PC-3 (cell line): Measurements from ENCODE around the gene ANKRD60. TPM values are rescaled to one million over a fixed set of nuclear protein-coding genes. Genes with fewer than 3 reads are reported as not detected.

Source experiments
- ATAC-seq: fragments of 200-7000 bp; cut with Tn5 transposase; 2 replicates; pipeline ENCODE4 v1.9.1; 2020; ENCODE audit warnings: mild to moderate bottlenecking, moderate library complexity
- BruUV-seq: library from RNA; stranded (reverse); fragments of 400-500 nt; replicated peaks from 2 replicates; lab custom pipeline; 2021; lab: Mats Ljungman, UMichigan
- CTCF ChIA-PET: fragments of 300-600 bp; sonication (Branson Sonifier 250); formaldehyde crosslinking; loops from one replicate; lab custom pipeline; 2022; ENCODE audit warnings: antibody characterized with exemption; lab: Charles Lee
- POLR2A ChIA-PET: fragments of 300-600 bp; sonication (Branson Sonifier 250); formaldehyde crosslinking; loops from one replicate; lab custom pipeline; 2022; ENCODE audit warnings: antibody characterized with exemption; ENCODE audit not compliant: unreplicated experiment; lab: Charles Lee
- DNase-seq: peaks from one replicate; pipeline ENCODE4 v3.0.0-alpha.2; 2015
- H2AFZ ChIP-seq: fragments of 300-600 bp; sonication (generic); 2 replicates; pipeline ENCODE4 v1.6.0; 2016; ENCODE audit warnings: antibody characterized with exemption, low read length
- H3F3A ChIP-seq: fragments of 300-600 bp; sonication (generic); one replicate; pipeline ENCODE4 v1.6.0; 2017; ENCODE audit warnings: antibody characterized with exemption, low read length, control low read depth, mild to moderate bottlenecking; ENCODE audit not compliant: unreplicated experiment
- H3K27ac ChIP-seq: fragments of 300-600 bp; sonication (generic); 2 replicates; pipeline ENCODE4 v1.5.1; 2016; ENCODE audit warnings: mild to moderate bottlenecking, low read length
- H3K27me3 ChIP-seq: fragments of 300-600 bp; sonication (generic); 2 replicates; pipeline ENCODE4 v1.6.1; 2016; ENCODE audit warnings: low read length, mixed read lengths
- H3K36me3 ChIP-seq: fragments of 300-600 bp; sonication (generic); 2 replicates; pipeline ENCODE4 v1.6.1; 2016; ENCODE audit warnings: low read depth, mixed run types, low read length, mixed read lengths
- H3K4me1 ChIP-seq: fragments of 300-600 bp; sonication (generic); 2 replicates; pipeline ENCODE4 v1.5.1; 2016; ENCODE audit warnings: low read length; ENCODE audit not compliant: insufficient read depth
- H3K4me2 ChIP-seq: fragments of 300-600 bp; sonication (generic); 2 replicates; pipeline ENCODE4 v1.6.0; 2016; ENCODE audit warnings: low read length
- H3K4me3 ChIP-seq: fragments of 300-600 bp; sonication (generic); 2 replicates; pipeline ENCODE4 v1.5.1; 2016; ENCODE audit warnings: mild to moderate bottlenecking, low read length, mixed read lengths
- H3K79me2 ChIP-seq: fragments of 300-600 bp; sonication (generic); 2 replicates; pipeline ENCODE4 v1.6.1; 2017; ENCODE audit warnings: low read length, mixed read lengths
- H3K9ac ChIP-seq: fragments of 300-600 bp; sonication (generic); 2 replicates; pipeline ENCODE4 v1.6.0; 2016; ENCODE audit warnings: mild to moderate bottlenecking, low read length
- H3K9me2 ChIP-seq: fragments of 300-600 bp; sonication (generic); replicated peaks from 2 replicates; pipeline ENCODE4 v1.6.1; 2016; ENCODE audit warnings: mixed run types, low read length, mixed read lengths
- H3K9me3 ChIP-seq: fragments of 300-600 bp; sonication (generic); 2 replicates; pipeline ENCODE4 v1.6.1; 2016; ENCODE audit warnings: low read length, mixed read lengths
- H4K20me1 ChIP-seq: fragments of 300-600 bp; sonication (generic); 2 replicates; pipeline ENCODE4 v1.6.1; 2016; ENCODE audit warnings: low read length, mixed read lengths
- EZH2 ChIP-seq: fragments of 300-600 bp; sonication (generic); IDR thresholded peaks from one replicate; pipeline ENCODE4 v1.6.1; 2017; ENCODE audit warnings: antibody characterized with exemption, mild to moderate bottlenecking, low read length; ENCODE audit not compliant: unreplicated experiment
- EZH2phosphoT487 ChIP-seq: fragments of 300-600 bp; sonication (generic); IDR thresholded peaks from 2 replicates; pipeline ENCODE4 v1.6.1; 2018; ENCODE audit warnings: mild to moderate bottlenecking, antibody characterized with exemption, low read length, borderline replicate concordance
- intact Hi-C: fragments of 100-400 bp; cut with micrococcal nuclease; formaldehyde crosslinking; loops from 2 replicates; pipeline ENCODE4 v1.9.0; 2023
- total RNA-seq: library from RNA; depleted of rRNA; stranded (reverse); fragments of >200 nt; gene quantifications from 2 replicates; pipeline ENCODE4 v1.2.3, GENCODE V29; 2014
- TF ChIP-seq, protein P1 (sequence below): fragments of 300-600 bp; sonication (generic); conservative IDR thresholded peaks from 2 replicates; pipeline ENCODE4 v1.5.1; 2017; ENCODE audit warnings: antibody characterized with exemption, low read depth, mild to moderate bottlenecking, low read length

The ANKRD60 gene
- total RNA-seq, 1 experiment from 2014 or later, result not detected

DNA sequence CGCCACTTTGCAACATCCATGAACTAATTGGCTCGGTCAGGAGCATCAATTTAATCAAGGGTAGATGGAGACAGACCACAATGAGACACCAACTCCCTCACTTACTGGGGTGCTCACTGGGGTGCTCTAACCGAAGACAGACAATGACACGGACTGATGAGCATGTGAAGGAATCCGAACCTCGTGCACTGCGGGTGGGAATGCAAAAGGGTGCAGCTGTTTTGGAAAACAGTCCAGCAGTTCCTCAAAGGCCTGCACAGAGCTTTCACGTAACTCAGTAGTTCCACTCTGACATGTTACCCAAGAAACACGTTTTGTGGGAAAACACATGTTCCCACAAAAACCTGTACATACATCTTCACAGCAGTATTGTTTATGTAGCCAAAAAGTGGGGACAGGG lies 26.8 kb downstream of the ANKRD60 start:
- CTCF ChIA-PET, result no interaction called here
- H3K9ac ChIP-seq, result no peak overlapping the region
- POLR2A ChIA-PET, result no interaction called here
- H3K36me3 ChIP-seq, result no peaks in the 10 kb centered on the region
- intact Hi-C loops, result no loop called here
- H3F3A ChIP-seq, result no peaks in the 10 kb centered on the region
- no peak overlapping the region for H3K27ac ChIP-seq
- no peaks in the 10 kb centered on the region for H3K9me3 ChIP-seq
- H4K20me1 ChIP-seq, result no peaks in the 10 kb centered on the region
- no peaks in the 10 kb centered on the region for H3K4me1 ChIP-seq
- H3K9me2 ChIP-seq, result no peaks in the 10 kb centered on the region
- H3K4me3 ChIP-seq, result no peak overlapping the region
- no peak overlapping the region for H2AFZ ChIP-seq
- BruUV-seq, result no TSS peak
- DNase-seq (no peak), ATAC-seq (no peak)
- TF ChIP-seq, protein P1, sequence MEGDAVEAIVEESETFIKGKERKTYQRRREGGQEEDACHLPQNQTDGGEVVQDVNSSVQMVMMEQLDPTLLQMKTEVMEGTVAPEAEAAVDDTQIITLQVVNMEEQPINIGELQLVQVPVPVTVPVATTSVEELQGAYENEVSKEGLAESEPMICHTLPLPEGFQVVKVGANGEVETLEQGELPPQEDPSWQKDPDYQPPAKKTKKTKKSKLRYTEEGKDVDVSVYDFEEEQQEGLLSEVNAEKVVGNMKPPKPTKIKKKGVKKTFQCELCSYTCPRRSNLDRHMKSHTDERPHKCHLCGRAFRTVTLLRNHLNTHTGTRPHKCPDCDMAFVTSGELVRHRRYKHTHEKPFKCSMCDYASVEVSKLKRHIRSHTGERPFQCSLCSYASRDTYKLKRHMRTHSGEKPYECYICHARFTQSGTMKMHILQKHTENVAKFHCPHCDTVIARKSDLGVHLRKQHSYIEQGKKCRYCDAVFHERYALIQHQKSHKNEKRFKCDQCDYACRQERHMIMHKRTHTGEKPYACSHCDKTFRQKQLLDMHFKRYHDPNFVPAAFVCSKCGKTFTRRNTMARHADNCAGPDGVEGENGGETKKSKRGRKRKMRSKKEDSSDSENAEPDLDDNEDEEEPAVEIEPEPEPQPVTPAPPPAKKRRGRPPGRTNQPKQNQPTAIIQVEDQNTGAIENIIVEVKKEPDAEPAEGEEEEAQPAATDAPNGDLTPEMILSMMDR, result no peak
- TF ChIP-seq EZH2phosphoT487, result no peak
- TF ChIP-seq EZH2, result no peak
- no peak overlapping the region for H3K4me2 ChIP-seq
- no peaks in the 10 kb centered on the region for H3K79me2 ChIP-seq
- H3K27me3 ChIP-seq, result no peaks in the 10 kb centered on the region

DNA sequence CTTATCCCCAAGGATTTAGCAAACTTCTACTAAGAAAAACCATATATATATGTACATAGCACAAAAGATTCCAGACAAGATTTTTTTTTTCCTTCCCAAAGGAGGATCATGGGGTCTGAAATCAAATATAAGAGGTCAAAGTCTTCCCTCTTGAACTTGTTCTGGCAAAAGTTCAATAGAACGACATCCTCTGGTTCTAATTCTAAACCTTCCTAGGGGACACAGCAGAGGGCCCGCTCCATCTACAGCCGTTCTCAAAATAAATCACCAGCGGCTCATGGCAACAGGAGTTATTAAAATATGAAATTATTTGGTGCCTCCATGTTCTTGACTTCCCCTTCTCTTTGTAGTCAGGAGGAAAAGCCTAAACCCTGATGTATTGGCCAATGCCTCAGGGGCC lies 29.0 kb downstream of the ANKRD60 start:
- Histone ChIP-seq H3K27ac (no peak overlapping the region), H3F3A (no peaks in the 10 kb centered on the region), H3K27me3 (no peaks in the 10 kb centered on the region), H3K4me3 (no peak overlapping the region), H3K36me3 (no peaks in the 10 kb centered on the region), H3K79me2 (no peaks in the 10 kb centered on the region), H3K4me1 (no peaks in the 10 kb centered on the region), H4K20me1 (no peaks in the 10 kb centered on the region), H3K9me3 (no peaks in the 10 kb centered on the region), H3K9me2 (no peaks in the 10 kb centered on the region), H3K9ac (no peak overlapping the region), H2AFZ (no peak overlapping the region), H3K4me2 (no peak overlapping the region)
- ATAC-seq (no peak), DNase-seq (no peak)
- CTCF ChIA-PET, result no interaction called here
- BruUV-seq, result no TSS peak
- intact Hi-C loops, result no loop called here
- POLR2A ChIA-PET, result no interaction called here
- TF ChIP-seq EZH2phosphoT487 (no peak), EZH2 (no peak)
- TF ChIP-seq, protein P1, result no peak

DNA sequence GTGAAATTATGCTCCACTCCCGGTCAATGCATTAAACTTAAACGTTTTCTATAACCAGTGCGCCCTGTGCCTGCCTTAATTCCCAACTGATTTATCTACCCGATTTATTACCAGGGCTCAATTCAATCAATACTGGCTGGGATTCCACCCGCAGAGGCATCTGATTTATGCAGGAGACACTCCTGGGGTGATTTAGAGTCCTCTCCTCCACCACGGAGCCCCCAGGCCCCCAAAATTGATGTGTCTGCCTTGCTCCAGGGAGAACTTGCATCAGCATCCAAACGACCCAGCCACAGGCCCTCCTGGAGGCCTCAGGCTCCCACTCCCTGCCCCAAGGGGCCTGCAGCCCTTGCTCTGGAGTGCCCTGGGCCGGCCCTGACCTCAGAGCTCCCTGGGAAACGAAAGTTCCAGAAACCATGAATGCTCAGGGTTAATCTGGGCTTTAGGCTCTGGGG lies 29.5 kb downstream of the ANKRD60 start:
- no peaks in the 10 kb centered on the region for H3K79me2 ChIP-seq
- no peaks in the 10 kb centered on the region for H3K36me3 ChIP-seq
- H3K9ac ChIP-seq, result no peak overlapping the region
- no peaks in the 10 kb centered on the region for H4K20me1 ChIP-seq
- H3K4me2 ChIP-seq, result no peak overlapping the region
- no TSS peak for BruUV-seq
- no peaks in the 10 kb centered on the region for H3K9me3 ChIP-seq
- POLR2A ChIA-PET, result no interaction called here
- no peak overlapping the region for H3K4me3 ChIP-seq
- CTCF ChIA-PET, result interaction anchor here (0.7 kb wide), 1 partner anchor 71 kb away, joined by 3 read pairs; no protein-coding TSS in a partner anchor
- no peak overlapping the region for H2AFZ ChIP-seq
- DNase-seq, result no peak
- ATAC-seq, result no peak
- intact Hi-C loops, result no loop called here
- TF ChIP-seq, protein P1, result no peak
- TF ChIP-seq EZH2 (no peak), EZH2phosphoT487 (no peak)
- H3K9me2 ChIP-seq, result no peaks in the 10 kb centered on the region
- no peaks in the 10 kb centered on the region for H3F3A ChIP-seq
- H3K27me3 ChIP-seq, result no peaks in the 10 kb centered on the region
- no peaks in the 10 kb centered on the region for H3K4me1 ChIP-seq
- H3K27ac ChIP-seq, result no peak overlapping the region
